T follicular helper cell (primary cell): ENCODE measurements around the gene IL13.
"Not testable (repeated sequence)": the region's sequence is repeated elsewhere in the genome, so short reads cannot be mapped to it uniquely, and the experiment has no call there.

Experiments used
- DNase-seq: peaks from one replicate; pipeline ENCODE4 v3.0.0-alpha.2; 2020; ENCODE audit warnings: low read depth

Gene IL13

GRCh38 chr5:132688536-132689339, 30.8 kb downstream of the IL13 start:
- no peak for DNase-seq

- no peak for DNase-seq
These were observed 31.5 kb downstream of the IL13 start for GRCh38 chr5:132689513-132689912.

GRCh38 chr5:132690156-132690555, 32.2 kb downstream of the IL13 start:
- DNase-seq: no peak

GRCh38 chr5:132691755-132692631, 34.0 kb downstream of the IL13 start:
- DNase-seq: not testable (repeated sequence)

GRCh38 chr5:132692632-132692967, 34.6 kb downstream of the IL13 start:
- DNase-seq: no peak

GRCh38 chr5:132695956-132696355, 38.0 kb downstream of the IL13 start:
- no peak for DNase-seq

GRCh38 chr5:132704875-132705274, 46.9 kb downstream of the IL13 start:
- no peak for DNase-seq

- DNase-seq: no peak
These were observed 50.7 kb downstream of the IL13 start for GRCh38 chr5:132708645-132709044.
